Measurements from ENCODE around the gene PDZD7. TPM values are rescaled to one million over a fixed set of nuclear protein-coding genes. Genes with fewer than 3 reads are reported as not detected.

Gene PDZD7
- total RNA-seq, 4 donors from 2014 or later = under 0.01 to 1.3 (median 0.61) TPM; not detected in 1

DNA sequence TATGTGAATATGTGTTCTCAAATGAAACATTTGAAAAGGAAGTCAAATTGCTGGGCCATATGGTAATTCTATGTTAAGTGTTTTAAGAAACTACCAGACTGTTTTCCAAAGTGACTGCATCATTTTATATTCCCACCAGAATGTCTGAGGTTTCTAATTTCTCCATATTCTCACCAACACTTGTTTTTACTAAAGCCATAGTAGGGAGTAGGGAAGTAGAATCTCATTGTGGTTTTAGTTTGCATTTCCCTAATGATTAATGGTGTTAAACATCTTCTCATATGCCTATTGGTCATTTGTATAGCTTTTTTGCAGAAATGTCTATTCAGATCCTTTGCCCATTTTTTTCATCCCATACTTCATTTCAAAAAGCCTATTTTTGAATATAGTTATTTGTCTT, 70.7 kb downstream of the PDZD7 start:
- H3K36me3 ChIP-seq = no peaks in the 10 kb centered on the region
- no peaks in the 10 kb centered on the region for H3K4me1 ChIP-seq
- H3K27me3 ChIP-seq = no peaks in the 10 kb centered on the region
- H3K27ac ChIP-seq = no peak overlapping the region
- intact Hi-C loops (cut with DNase I; ENCODE audit: low total_unique reads) = no loop called here
- H3K9me3 ChIP-seq = no peaks in the 10 kb centered on the region
- DNase-seq = no peak
- TF ChIP-seq, protein P1, sequence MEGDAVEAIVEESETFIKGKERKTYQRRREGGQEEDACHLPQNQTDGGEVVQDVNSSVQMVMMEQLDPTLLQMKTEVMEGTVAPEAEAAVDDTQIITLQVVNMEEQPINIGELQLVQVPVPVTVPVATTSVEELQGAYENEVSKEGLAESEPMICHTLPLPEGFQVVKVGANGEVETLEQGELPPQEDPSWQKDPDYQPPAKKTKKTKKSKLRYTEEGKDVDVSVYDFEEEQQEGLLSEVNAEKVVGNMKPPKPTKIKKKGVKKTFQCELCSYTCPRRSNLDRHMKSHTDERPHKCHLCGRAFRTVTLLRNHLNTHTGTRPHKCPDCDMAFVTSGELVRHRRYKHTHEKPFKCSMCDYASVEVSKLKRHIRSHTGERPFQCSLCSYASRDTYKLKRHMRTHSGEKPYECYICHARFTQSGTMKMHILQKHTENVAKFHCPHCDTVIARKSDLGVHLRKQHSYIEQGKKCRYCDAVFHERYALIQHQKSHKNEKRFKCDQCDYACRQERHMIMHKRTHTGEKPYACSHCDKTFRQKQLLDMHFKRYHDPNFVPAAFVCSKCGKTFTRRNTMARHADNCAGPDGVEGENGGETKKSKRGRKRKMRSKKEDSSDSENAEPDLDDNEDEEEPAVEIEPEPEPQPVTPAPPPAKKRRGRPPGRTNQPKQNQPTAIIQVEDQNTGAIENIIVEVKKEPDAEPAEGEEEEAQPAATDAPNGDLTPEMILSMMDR (IDR thresholded peaks at IDR 0.05) = no peak
- no peak for TF ChIP-seq POLR2A (IDR thresholded peaks at IDR 0.05)
- H3K4me3 ChIP-seq = no peak overlapping the region

MicroRNA genes within 50 kb of the gene (microRNA counts, 767-probe panel; counts per million panel counts)
- microRNA hsa-miR-608 = 0 counts per million in 2 donors

Small RNA genes within 50 kb of the gene (microRNA-seq; reads per million reads assigned to microRNA genes)
- gene MIR608 (ENCODE audit: borderline microRNAs expressed, borderline replicate concordance) = not detected

Small RNA genes within 50 kb of the gene (small RNA-seq; reads per million reads assigned to genes)
- gene MIR608 = not detected

Other genes starting within 250 kb of the PDZD7 start
- 100 to 1,000 TPM in 1 of 4 donors, 10 to 100 TPM in 3; 27.9 to 102 (median 59.9) TPM for gene SLF2, start 118.2 kb downstream of the PDZD7 start, total RNA-seq
- 10 to 100 TPM in 1 of 4 donors, 1 to 10 TPM in 3; 2.6 to 10.3 (median 4.2) TPM for gene SEMA4G, start 61.6 kb downstream of the PDZD7 start, total RNA-seq
- gene MRPL43, start 43.6 kb downstream of the PDZD7 start, total RNA-seq = 100 to 1,000 TPM in 1 of 4 donors, 10 to 100 TPM in 3; 36.9 to 134 (median 51.8) TPM
- 10 to 100 TPM in 1 of 4 donors, 1 to 10 TPM in 2, under 1 TPM in 1; 0.51 to 11.8 (median 6.2) TPM for gene TWNK, start 43.6 kb downstream of the PDZD7 start, total RNA-seq
- gene LZTS2, start 31.3 kb downstream of the PDZD7 start, total RNA-seq = 100 to 1,000 TPM in 2 of 4 donors, 10 to 100 TPM in 2; 51.5 to 123 (median 85.2) TPM
- 100 to 1,000 TPM in 1 of 4 donors, 10 to 100 TPM in 3; 34.6 to 161 (median 58.1) TPM for gene SFXN3, start 105 bp upstream of the PDZD7 start, total RNA-seq
- 10 to 100 TPM in 1 of 4 donors, 1 to 10 TPM in 1, under 1 TPM in 1, not detected in 1; 0.26 to 34.6 (median 6.3) TPM for gene KAZALD1, start 30.9 kb upstream of the PDZD7 start, total RNA-seq
- gene TLX1, start 100.2 kb upstream of the PDZD7 start, total RNA-seq = not detected
- not detected for gene LBX1, start 198.3 kb upstream of the PDZD7 start, total RNA-seq